ENCODE measurements around the gene DTNB. TPM values are rescaled to one million over a fixed set of nuclear protein-coding genes. Genes with fewer than 3 reads are reported as not detected.

Gene DTNB
- total RNA-seq, 1 experiment from 2014 or later: 19.6 TPM

- no peak for DNase-seq (ENCODE audit: low spot score)
- ChIA-PET POLR2A (ENCODE audit: low non-redundant PET) (no interaction called here), CTCF (no interaction called here)
- H3K4me3 ChIP-seq (ENCODE audit: low read depth, low read length, poor library complexity, severe bottlenecking): no peak overlapping the region
- intact Hi-C loops (cut with micrococcal nuclease; ENCODE audit: unreplicated experiment): no loop called here
- no peak overlapping the region for H3K27ac ChIP-seq (ENCODE audit: low read depth, low read length, poor library complexity, severe bottlenecking)
- H3K27me3 ChIP-seq (replicated peaks; ENCODE audit: insufficient read depth, low read depth, low read length, poor library complexity): no peaks in the 10 kb centered on the region
- H3K4me1 ChIP-seq (ENCODE audit: insufficient read depth, low read length, poor library complexity, severe bottlenecking): peaks cover 8% of the 10 kb centered on the region
- no peaks in the 10 kb centered on the region for H3K36me3 ChIP-seq (ENCODE audit: insufficient read depth, low read length, poor library complexity, severe bottlenecking)
- no peaks in the 10 kb centered on the region for H3K9me3 ChIP-seq (ENCODE audit: low read depth, low read length, poor library complexity, severe bottlenecking)
- no TSS peak for BruUV-seq (replicated peaks)
- TF ChIP-seq CTCF (conservative IDR thresholded peaks at IDR 0.05; ENCODE audit: low read depth, low read length) (no peak), EZH2 (IDR thresholded peaks at IDR 0.05; ENCODE audit: borderline replicate concordance, low read depth, low read length, poor library complexity, severe bottlenecking) (no peak)
Measured at GRCh38 chr2:25490217-25490616, 183.2 kb downstream of the DTNB start.

GRCh38 chr2:25489631-25490030 lies 183.7 kb downstream of the DTNB start:
- POLR2A ChIA-PET (ENCODE audit: low non-redundant PET): no interaction called here

GRCh38 chr2:25483607-25484266 lies 189.6 kb downstream of the DTNB start:
- H3K4me1 ChIP-seq (ENCODE audit: insufficient read depth, low read length, poor library complexity, severe bottlenecking): peaks cover 8% of the 10 kb centered on the region
- POLR2A ChIA-PET (ENCODE audit: low non-redundant PET): no interaction called here
- intact Hi-C loops (cut with micrococcal nuclease; ENCODE audit: unreplicated experiment): no loop called here
- H3K4me3 ChIP-seq (ENCODE audit: low read depth, low read length, poor library complexity, severe bottlenecking): no peak overlapping the region
- BruUV-seq (replicated peaks): no TSS peak
- TF ChIP-seq CTCF (conservative IDR thresholded peaks at IDR 0.05; ENCODE audit: low read depth, low read length) (no peak), EZH2 (IDR thresholded peaks at IDR 0.05; ENCODE audit: borderline replicate concordance, low read depth, low read length, poor library complexity, severe bottlenecking) (no peak)
- H3K9me3 ChIP-seq (ENCODE audit: low read depth, low read length, poor library complexity, severe bottlenecking): no peaks in the 10 kb centered on the region
- no peak overlapping the region for H3K27ac ChIP-seq (ENCODE audit: low read depth, low read length, poor library complexity, severe bottlenecking)
- H3K36me3 ChIP-seq (ENCODE audit: insufficient read depth, low read length, poor library complexity, severe bottlenecking): no peaks in the 10 kb centered on the region
- CTCF ChIA-PET: no interaction called here
- no peak for DNase-seq (ENCODE audit: low spot score)
- no peaks in the 10 kb centered on the region for H3K27me3 ChIP-seq (replicated peaks; ENCODE audit: insufficient read depth, low read depth, low read length, poor library complexity)

More at GRCh38 chr2:25489631-25490030, 183.7 kb downstream of the DTNB start:
- DNase-seq (ENCODE audit: low spot score): no peak
- H3K36me3 ChIP-seq (ENCODE audit: insufficient read depth, low read length, poor library complexity, severe bottlenecking): no peaks in the 10 kb centered on the region
- TF ChIP-seq CTCF (conservative IDR thresholded peaks at IDR 0.05; ENCODE audit: low read depth, low read length) (no peak), EZH2 (IDR thresholded peaks at IDR 0.05; ENCODE audit: borderline replicate concordance, low read depth, low read length, poor library complexity, severe bottlenecking) (no peak)
- H3K27me3 ChIP-seq (replicated peaks; ENCODE audit: insufficient read depth, low read depth, low read length, poor library complexity): no peaks in the 10 kb centered on the region
- intact Hi-C loops (cut with micrococcal nuclease; ENCODE audit: unreplicated experiment): no loop called here
- H3K9me3 ChIP-seq (ENCODE audit: low read depth, low read length, poor library complexity, severe bottlenecking): no peaks in the 10 kb centered on the region
- no peak overlapping the region for H3K27ac ChIP-seq (ENCODE audit: low read depth, low read length, poor library complexity, severe bottlenecking)
- CTCF ChIA-PET: no interaction called here
- H3K4me1 ChIP-seq (ENCODE audit: insufficient read depth, low read length, poor library complexity, severe bottlenecking): peaks cover 8% of the 10 kb centered on the region
- no peak overlapping the region for H3K4me3 ChIP-seq (ENCODE audit: low read depth, low read length, poor library complexity, severe bottlenecking)
- no TSS peak for BruUV-seq (replicated peaks)

All from A673 (cell line).